ENCODE measurements around the gene SHANK3.

Gene SHANK3

GRCh38 chr22:50716290-50717024 is 43.8 kb downstream of the SHANK3 start:
- intact Hi-C loops (cut with DNase I; ENCODE audit: low total_unique reads): no loop called here
- H3K27ac ChIP-seq: no peak overlapping the region
- H3K36me3 ChIP-seq: no peaks in the 10 kb centered on the region
- TF ChIP-seq, protein P1, sequence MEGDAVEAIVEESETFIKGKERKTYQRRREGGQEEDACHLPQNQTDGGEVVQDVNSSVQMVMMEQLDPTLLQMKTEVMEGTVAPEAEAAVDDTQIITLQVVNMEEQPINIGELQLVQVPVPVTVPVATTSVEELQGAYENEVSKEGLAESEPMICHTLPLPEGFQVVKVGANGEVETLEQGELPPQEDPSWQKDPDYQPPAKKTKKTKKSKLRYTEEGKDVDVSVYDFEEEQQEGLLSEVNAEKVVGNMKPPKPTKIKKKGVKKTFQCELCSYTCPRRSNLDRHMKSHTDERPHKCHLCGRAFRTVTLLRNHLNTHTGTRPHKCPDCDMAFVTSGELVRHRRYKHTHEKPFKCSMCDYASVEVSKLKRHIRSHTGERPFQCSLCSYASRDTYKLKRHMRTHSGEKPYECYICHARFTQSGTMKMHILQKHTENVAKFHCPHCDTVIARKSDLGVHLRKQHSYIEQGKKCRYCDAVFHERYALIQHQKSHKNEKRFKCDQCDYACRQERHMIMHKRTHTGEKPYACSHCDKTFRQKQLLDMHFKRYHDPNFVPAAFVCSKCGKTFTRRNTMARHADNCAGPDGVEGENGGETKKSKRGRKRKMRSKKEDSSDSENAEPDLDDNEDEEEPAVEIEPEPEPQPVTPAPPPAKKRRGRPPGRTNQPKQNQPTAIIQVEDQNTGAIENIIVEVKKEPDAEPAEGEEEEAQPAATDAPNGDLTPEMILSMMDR (IDR thresholded peaks at IDR 0.05): no peak
- H3K9me3 ChIP-seq: no peaks in the 10 kb centered on the region
- peaks cover 0 to 31% of the 10 kb centered on the region in 2 donors for H3K27me3 ChIP-seq
- no peak for DNase-seq
- H3K4me3 ChIP-seq: no peak overlapping the region
- H3K4me1 ChIP-seq: peaks cover 0 to 15% (median 0%) of the 10 kb centered on the region in 4 donors

GRCh38 chr22:50717709-50718351 is 45.2 kb downstream of the SHANK3 start:
- TF ChIP-seq, protein P1 (IDR thresholded peaks at IDR 0.05): no peak
- DNase-seq: no peak
- peaks cover 0 to 44% of the 10 kb centered on the region in 2 donors for H3K27me3 ChIP-seq
- intact Hi-C loops (cut with DNase I; ENCODE audit: low total_unique reads): no loop called here
- no peaks in the 10 kb centered on the region for H3K9me3 ChIP-seq
- no peaks in the 10 kb centered on the region for H3K36me3 ChIP-seq
- H3K27ac ChIP-seq: no peak overlapping the region
- H3K4me1 ChIP-seq: peaks cover 0 to 15% (median 0%) of the 10 kb centered on the region in 4 donors
- H3K4me3 ChIP-seq: no peak overlapping the region

DNA sequence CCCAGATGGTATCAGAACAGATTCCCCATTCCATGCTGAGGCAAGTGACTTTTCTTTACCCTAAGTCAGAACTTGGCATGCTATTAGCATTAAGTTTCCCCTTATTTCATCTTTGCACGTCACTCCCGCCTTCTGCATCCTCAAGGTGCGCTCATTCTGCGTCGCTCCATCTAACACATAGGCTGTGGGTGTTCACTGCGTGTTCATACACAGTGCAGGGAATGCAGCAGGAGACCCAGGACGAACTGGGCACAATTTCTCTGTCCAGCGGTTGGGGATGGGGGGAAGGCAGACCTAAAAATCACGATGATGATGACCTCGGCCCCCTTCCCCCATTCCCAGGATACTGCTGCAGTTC is 45.7 kb downstream of the SHANK3 start:
- Histone ChIP-seq H3K36me3 (no peaks in the 10 kb centered on the region), H3K27me3 (peaks cover 0 to 48% of the 10 kb centered on the region in 2 donors), H3K27ac (no peak overlapping the region), H3K4me3 (no peak overlapping the region), H3K9me3 (no peaks in the 10 kb centered on the region), H3K4me1 (peaks cover 0 to 15% (median 0%) of the 10 kb centered on the region in 4 donors)
- intact Hi-C loops (cut with DNase I; ENCODE audit: low total_unique reads): no loop called here
- TF ChIP-seq, protein P1 (IDR thresholded peaks at IDR 0.05): no peak
- DNase-seq: no peak

DNA sequence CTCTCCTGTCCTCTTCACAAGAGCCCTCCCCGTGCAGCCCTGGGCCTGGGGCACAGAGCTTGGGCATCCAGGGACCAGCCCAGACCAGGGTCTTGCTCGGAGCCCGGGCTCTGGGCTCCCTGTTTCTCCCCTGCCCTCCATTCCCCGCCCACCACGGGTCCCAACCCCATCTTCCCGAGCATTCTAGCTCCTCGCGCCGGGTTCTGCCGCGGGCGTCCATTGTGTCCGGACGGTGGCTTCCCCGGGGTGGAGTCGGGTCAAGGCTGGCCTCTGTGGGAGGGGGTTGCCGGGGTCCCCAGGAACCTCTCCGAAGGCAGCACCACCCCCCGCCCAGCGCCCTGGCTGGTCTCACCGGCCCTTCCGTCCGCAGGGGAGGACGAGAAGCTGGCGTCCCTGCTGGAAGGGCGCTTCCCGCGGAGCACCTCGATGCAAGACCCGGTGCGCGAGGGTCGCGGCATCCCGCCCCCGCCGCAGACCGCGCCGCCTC is 47.2 kb downstream of the SHANK3 start:
- Histone ChIP-seq H3K36me3 (no peaks in the 10 kb centered on the region), H3K4me3 (no peak overlapping the region), H3K27ac (no peak overlapping the region), H3K27me3 (peaks cover 0 to 48% of the 10 kb centered on the region in 2 donors), H3K4me1 (peaks cover 0 to 15% (median 0%) of the 10 kb centered on the region in 4 donors), H3K9me3 (no peaks in the 10 kb centered on the region)
- TF ChIP-seq, protein P1 (IDR thresholded peaks at IDR 0.05): no peak
- no peak for DNase-seq
- intact Hi-C loops (cut with DNase I; ENCODE audit: low total_unique reads): no loop called here

DNA sequence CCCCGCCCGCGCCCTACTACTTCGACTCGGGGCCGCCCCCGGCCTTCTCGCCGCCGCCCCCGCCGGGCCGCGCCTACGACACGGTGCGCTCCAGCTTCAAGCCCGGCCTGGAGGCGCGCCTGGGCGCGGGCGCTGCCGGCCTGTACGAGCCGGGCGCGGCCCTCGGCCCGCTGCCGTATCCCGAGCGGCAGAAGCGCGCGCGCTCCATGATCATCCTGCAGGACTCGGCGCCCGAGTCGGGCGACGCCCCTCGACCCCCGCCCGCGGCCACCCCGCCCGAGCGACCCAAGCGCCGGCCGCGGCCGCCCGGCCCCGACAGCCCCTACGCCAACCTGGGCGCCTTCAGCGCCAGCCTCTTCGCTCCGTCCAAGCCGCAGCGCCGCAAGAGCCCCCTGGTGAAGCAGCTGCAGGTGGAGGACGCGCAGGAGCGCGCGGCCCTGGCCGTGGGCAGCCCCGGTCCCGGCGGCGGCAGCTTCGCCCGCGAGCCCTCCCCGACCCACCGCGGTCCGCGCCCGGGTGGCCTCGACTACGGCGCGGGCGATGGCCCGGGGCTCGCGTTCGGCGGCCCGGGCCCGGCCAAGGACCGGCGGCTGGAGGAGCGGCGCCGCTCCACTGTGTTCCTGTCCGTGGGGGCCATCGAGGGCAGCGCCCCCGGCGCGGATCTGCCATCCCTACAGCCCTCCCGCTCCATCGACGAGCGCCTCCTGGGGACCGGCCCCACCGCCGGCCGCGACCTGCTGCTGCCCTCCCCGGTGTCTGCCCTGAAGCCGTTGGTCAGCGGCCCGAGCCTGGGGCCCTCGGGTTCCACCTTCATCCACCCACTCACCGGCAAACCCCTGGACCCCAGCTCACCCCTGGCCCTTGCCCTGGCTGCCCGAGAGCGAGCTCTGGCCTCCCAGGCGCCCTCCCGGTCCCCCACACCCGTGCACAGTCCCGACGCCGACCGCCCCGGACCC is 48.0 kb downstream of the SHANK3 start:
- TF ChIP-seq, protein P1 (IDR thresholded peaks at IDR 0.05): no peak
- Histone ChIP-seq H3K27ac (no peak overlapping the region), H3K36me3 (no peaks in the 10 kb centered on the region), H3K4me3 (no peak overlapping the region), H3K9me3 (no peaks in the 10 kb centered on the region), H3K27me3 (peaks cover 0 to 48% of the 10 kb centered on the region in 2 donors), H3K4me1 (peaks cover 0 to 15% (median 0%) of the 10 kb centered on the region in 4 donors)
- intact Hi-C loops (cut with DNase I; ENCODE audit: low total_unique reads): no loop called here
- DNase-seq: no peak

Measured in tibial artery (tissue), 4 donors.